ENCODE results near the gene ERC1.

GRCh38 chr12:1325666-1326065 lies 334.6 kb downstream of the ERC1 start:
- no peak for TF ChIP-seq EP300 (IDR thresholded peaks at IDR 0.05)
- TF ChIP-seq CTCF (IDR thresholded peaks at IDR 0.05), result no peak
- TF ChIP-seq POLR2AphosphoS5 (IDR thresholded peaks at IDR 0.05), result no peak
- TF ChIP-seq POLR2A (IDR thresholded peaks at IDR 0.05), result no peak
